ENCODE results near the gene IL4I1.

The IL4I1 gene

DNA sequence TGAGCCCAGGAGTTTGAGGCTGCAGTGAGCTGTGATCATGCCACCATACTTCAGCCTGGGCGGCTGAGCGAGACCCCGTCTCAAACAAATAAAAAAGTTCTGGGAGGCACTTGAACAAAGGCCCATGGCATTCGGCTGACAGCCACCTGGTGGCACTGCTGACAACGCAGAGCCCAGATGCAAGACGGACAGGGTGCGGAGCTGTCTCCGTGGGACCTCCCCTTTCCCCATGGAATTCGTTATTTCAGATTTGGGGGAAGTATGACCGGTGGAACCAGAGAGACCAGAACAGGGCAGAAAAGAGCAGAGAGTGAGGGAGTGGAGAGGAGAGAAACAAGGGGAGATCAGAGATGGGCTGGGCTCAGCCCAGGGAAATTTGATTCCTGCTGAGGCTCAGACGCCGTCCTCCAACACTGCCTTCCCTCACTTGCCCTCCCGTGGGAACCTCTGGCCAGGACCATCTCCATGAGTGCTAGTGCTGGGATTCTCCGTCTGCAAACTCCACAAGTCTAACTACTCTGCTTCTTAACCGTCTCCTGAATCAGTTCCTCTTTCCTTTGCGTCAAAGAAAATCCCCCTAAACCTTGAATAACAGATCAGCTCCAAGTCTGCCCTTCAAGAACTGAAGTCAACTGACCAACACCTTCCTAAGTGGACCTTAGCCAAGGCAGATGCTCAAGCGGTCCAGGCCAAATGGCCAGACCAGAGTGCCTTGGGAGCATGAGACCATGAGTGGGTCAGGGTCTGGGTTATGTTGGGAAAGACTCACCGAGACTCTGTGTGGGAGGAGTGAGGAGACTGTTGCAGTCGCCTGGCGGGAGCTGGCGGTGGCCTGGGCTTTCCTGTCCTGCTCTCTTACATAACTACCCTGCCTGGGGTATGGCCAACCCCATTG lies 20.4 kb upstream of the IL4I1 start:
- H3K36me3 Mint-ChIP-seq (ENCODE audit: low read depth), result peaks cover 97% of the 10 kb centered on the region

DNA sequence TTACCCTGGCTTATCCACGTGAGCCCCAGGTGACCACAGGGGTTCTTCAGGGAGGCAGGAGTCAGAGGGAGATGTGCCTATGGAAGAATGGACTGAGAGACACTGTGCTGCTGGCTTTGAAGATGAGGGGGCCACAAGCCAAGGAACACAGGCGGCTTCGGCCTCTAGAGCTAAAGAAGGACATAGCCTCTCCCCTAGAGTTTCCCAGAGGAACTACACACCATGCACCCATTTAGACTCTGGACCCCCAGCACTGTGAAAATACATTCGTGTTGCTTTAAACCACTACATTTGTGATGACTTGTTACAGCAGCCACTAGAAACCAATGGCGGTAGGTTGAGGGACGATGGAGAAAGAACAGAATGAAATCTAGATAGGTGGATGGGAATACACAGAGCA lies 18.6 kb upstream of the IL4I1 start:
- Mint-ChIP-seq H3K27ac (peak overlapping the region; percentile 57), H3K9me3 (no peaks in the 10 kb centered on the region), H3K4me3 (no peak overlapping the region), H3K27me3 (no peaks in the 10 kb centered on the region), H3K36me3 (ENCODE audit: low read depth) (peaks cover 96% of the 10 kb centered on the region), H3K4me1 (ENCODE audit: low read depth) (peaks cover 70% of the 10 kb centered on the region)
- no peak for DNase-seq

More for the DNA sequence above, 20.4 kb upstream of the IL4I1 start:
- H3K4me1 Mint-ChIP-seq (ENCODE audit: low read depth), result peaks cover 72% of the 10 kb centered on the region
- peak overlapping the region; percentile 32 for H3K27ac Mint-ChIP-seq
- H3K27me3 Mint-ChIP-seq, result no peaks in the 10 kb centered on the region
- H3K9me3 Mint-ChIP-seq, result no peaks in the 10 kb centered on the region
- H3K4me3 Mint-ChIP-seq, result no peak overlapping the region
- DNase-seq, result no peak

DNA sequence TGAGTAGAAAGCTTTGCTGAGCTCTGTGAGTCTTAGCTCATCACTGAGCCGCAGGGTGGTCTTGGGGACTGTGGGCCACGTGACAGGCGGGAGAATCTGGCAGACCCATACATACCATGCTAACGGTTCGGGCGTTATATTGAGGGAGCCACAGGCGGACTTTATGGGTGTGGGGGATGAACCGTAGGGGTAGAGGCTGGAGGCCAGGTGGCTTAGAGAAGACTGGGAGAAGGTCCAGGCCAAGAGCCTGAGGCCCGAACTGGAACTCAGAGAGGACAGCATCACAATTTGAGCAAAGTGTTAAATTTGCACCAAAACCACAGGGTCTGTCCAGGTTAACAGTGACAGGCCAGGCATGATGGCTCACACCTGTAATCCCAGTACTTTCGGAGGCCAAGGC lies 17.0 kb upstream of the IL4I1 start:
- peak overlapping the region; percentile 95 for H3K27ac Mint-ChIP-seq
- no peak overlapping the region for H3K4me3 Mint-ChIP-seq
- H3K9me3 Mint-ChIP-seq, result no peaks in the 10 kb centered on the region

DNA sequence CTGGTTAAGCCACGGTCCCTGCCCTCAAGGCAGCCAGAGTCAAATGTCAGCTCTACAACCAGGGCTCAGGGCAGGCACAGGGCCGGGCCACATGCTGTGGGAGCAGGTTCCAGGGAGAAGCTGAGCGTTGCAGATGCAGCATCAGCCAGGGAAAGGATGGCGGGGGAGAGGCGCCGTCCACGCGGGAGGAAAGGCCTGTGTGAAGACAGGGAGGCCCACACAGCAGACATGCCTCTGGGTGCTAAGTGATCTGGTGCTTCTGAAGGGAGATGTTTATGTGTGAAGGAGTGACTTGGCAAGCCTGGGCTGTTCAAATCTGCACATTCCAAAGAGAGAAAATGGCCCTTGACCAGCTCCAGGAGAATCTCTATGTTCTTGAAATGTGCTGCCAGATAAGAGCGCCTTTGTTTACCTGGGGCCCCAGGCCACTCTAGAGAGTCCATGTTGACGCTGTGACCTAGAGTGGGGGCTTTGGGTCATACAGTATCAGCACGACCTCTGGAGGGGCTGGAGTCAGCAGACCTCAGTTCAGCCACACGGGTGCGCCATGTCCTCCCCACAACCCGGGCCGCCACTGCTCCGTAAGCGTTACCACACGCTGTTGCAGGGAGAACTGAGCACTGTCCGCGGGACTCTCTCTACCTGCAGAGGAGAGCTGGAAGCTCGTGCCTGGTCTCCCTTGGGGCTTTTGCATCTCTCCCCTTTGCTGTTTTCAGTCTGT lies 16.4 kb upstream of the IL4I1 start:
- Mint-ChIP-seq H3K27ac (peak overlapping the region; percentile 95), H3K4me3 (peak overlapping the region; percentile 53)
- DNase-seq, result no peak

More for the DNA sequence above, 17.0 kb upstream of the IL4I1 start:
- H3K4me1 Mint-ChIP-seq (ENCODE audit: low read depth), result peaks cover 67% of the 10 kb centered on the region
- no peak for DNase-seq
- peaks cover 98% of the 10 kb centered on the region for H3K36me3 Mint-ChIP-seq (ENCODE audit: low read depth)
- no peaks in the 10 kb centered on the region for H3K27me3 Mint-ChIP-seq

DNA sequence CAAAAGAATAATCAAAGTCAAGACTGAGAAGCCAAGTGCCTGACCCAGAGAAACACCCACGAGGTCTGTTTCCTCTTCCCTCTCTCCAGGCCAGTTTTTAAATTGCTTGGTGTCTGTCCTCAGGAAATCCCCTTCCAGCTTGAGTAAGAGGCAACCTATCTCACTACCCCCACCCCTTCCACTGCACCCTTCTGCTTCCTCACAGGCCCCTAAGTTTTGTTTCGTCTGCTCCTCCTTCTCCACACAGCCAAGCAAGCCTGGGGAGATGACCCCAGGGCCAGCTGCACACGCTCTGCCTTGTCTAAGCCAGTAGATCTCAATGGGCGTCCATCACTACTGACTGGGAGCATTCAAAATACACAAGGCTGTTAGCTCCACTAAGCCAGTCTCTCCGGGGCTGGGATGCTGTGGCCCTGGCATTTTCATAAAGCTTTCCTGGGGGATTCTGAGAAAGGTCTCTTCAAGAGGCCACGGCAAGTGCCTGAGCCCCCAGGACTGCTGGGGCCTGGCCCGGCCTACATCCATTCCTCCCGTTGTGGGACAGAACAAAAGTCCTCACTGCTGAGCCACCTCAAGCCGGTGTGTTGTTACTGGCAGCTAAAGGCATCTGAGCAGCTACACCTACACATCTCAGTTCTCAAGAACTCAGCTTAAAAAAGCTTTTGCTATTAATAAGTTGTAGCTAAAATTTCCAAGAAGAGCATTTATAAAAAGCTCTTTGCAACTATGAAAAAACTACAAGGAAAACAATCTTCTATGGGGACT lies 14.9 kb upstream of the IL4I1 start:
- Mint-ChIP-seq H3K9me3 (no peaks in the 10 kb centered on the region), H3K4me3 (peak overlapping the region; percentile 53), H3K4me1 (ENCODE audit: low read depth) (peaks cover 73% of the 10 kb centered on the region), H3K27ac (peak overlapping the region; percentile 95), H3K36me3 (ENCODE audit: low read depth) (peaks cover 99% of the 10 kb centered on the region), H3K27me3 (no peaks in the 10 kb centered on the region)
- DNase-seq, result peak; percentile 57

More for the DNA sequence above, 16.4 kb upstream of the IL4I1 start:
- Mint-ChIP-seq H3K36me3 (ENCODE audit: low read depth) (peaks cover 99% of the 10 kb centered on the region), H3K9me3 (no peaks in the 10 kb centered on the region), H3K27me3 (no peaks in the 10 kb centered on the region), H3K4me1 (ENCODE audit: low read depth) (peaks cover 68% of the 10 kb centered on the region)

DNA sequence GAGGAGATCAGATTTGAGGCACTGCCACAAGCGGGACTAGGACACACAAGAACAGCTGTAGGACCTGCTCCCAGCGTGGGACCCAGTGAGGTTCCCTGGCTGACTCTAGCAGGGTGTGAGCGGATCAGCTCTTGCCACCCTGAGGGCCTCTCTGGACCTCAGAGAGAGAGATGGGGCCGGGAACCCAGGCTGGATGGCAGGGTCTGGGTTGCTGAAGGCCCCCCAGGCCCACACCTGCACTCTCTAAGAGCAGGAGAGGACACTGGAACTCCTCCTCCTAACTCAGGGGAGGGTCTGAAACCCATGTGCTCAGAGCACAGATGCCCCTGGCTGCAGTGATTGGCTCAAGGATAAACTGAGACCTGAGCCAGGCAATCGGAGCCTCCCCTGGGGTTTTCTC lies 13.5 kb upstream of the IL4I1 start:
- H3K4me3 Mint-ChIP-seq, result no peak overlapping the region
- H3K9me3 Mint-ChIP-seq, result no peaks in the 10 kb centered on the region
- H3K36me3 Mint-ChIP-seq (ENCODE audit: low read depth), result peaks cover 98% of the 10 kb centered on the region
- H3K27ac Mint-ChIP-seq, result peak overlapping the region; percentile 73
- no peaks in the 10 kb centered on the region for H3K27me3 Mint-ChIP-seq
- peaks cover 69% of the 10 kb centered on the region for H3K4me1 Mint-ChIP-seq (ENCODE audit: low read depth)
- no peak for DNase-seq

DNA sequence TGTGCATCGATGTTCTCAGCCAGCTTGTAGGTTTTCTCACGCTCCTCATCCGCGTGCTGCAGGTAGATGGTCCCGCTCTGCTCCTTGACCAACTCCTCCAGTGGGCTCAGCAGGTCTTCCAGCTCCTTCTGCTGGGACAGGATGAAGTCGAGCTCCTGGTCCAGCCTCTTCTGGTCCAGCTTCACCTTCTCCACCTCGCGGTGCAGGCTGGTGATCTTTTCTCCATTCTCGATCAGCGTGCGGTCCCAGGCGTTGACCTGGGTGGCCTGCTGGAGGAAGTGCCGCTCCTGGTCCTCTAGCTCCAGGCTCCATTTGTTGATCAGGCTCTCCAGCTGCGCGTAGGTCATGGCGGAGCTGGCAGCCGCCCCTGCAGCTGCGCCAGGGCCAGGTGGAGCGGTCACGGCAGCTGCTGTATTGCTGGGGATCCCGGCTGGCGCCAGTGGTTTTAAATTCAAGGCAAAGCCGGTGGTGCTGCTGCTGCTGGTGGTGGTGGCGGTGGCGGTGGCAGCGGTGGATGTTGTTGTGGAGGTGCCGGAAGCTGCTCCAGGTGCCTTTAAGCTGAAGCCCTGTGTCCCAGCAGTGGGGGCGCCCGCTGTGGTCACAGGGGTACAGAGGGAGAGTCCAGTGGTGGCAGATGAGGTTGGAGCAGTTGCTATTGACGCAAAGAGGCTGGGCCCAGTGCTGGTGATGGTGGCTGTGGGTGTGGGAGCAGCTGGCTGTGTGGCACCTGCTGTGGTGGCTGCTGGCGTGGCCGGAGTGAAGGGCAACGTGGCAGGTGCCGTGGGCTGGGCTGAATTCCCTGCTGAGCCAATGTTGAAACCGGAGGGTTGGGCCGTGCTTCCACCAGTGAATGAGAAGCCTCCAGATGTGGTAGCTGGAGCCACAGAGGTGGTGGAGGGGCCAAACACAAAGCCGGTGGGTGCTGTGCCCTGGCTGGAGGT lies 12.1 kb upstream of the IL4I1 start:
- no peaks in the 10 kb centered on the region for H3K9me3 Mint-ChIP-seq
- H3K4me3 Mint-ChIP-seq, result no peak overlapping the region
- peaks cover 84% of the 10 kb centered on the region for H3K36me3 Mint-ChIP-seq (ENCODE audit: low read depth)

DNA sequence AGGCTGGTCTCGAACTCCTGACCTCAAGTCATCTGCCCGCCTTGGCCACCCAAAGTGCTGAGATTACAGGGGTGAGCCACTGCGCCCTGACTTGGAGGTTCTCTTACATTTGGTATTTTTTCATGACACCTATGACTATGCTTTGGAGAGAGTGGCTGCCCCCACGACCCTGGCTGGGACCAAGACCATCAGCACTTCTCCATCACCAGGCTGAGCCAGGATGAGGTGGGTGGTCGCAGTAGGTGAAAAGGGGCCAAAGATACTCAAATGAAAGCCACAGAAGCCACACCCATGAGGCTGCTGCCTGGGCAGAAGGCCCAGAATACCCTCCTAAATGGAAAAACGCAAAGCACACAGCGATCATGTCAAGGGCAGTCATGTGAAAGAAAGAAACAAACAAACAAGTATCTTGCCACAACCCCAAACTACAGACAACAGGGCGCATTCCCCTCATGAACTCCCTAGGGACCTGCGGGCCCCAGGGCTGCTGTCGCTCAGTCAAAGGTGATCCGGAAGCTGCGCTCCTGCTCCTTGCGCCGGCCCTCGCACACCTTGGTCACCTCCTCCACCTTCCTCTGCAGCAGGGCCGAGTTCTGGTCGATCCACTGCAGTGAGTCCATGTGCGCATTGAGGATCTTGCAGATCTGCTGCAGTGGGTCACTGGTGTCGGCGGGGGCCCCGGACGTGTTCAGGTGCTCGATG lies 11.2 kb upstream of the IL4I1 start:
- Mint-ChIP-seq H3K4me3 (no peak overlapping the region), H3K36me3 (ENCODE audit: low read depth) (peaks cover 75% of the 10 kb centered on the region), H3K9me3 (no peaks in the 10 kb centered on the region), H3K27me3 (no peaks in the 10 kb centered on the region), H3K4me1 (ENCODE audit: low read depth) (peaks cover 62% of the 10 kb centered on the region), H3K27ac (peak overlapping the region; percentile 44)
- no peak for DNase-seq

More for the DNA sequence above, 12.1 kb upstream of the IL4I1 start:
- DNase-seq, result no peak
- Mint-ChIP-seq H3K27ac (peak overlapping the region; percentile 44), H3K27me3 (no peaks in the 10 kb centered on the region), H3K4me1 (ENCODE audit: low read depth) (peaks cover 65% of the 10 kb centered on the region)

DNA sequence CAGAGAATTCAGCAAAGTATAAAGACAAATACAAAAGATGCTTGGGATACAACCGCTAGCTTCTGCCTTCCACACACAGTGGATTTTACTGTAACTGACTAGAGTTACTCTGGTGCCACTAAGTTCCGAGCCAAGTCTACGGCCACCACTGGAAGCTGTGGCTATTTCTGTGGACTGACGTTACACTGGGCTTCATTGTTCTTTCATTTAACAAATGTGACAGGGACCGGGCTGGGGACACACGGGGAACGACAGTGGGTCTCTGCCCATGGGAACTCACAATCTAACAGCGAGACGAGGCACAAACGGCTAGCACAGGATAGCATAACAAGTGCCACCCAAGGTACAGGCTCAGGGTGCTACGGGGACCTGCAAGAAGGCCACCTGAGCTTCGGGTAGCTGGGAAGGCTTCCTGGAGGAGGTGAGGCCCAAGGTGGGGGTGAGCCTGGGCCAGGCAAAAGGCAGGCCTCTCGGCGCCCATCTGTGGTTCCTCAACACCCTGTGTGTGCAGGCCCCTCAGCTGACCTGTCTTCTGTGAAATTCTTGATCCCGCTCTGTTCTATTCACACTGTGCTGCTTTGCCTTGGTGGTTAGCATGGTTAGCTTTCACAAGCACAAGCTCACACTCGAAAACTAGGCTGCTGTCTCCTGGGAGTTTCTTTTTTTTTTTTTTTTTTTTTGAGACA lies 10.3 kb upstream of the IL4I1 start:
- no peaks in the 10 kb centered on the region for H3K9me3 Mint-ChIP-seq
- H3K27ac Mint-ChIP-seq, result peak overlapping the region; percentile 29
- no peak overlapping the region for H3K4me3 Mint-ChIP-seq
- H3K27me3 Mint-ChIP-seq, result no peaks in the 10 kb centered on the region
- H3K4me1 Mint-ChIP-seq (ENCODE audit: low read depth), result peaks cover 56% of the 10 kb centered on the region
- H3K36me3 Mint-ChIP-seq (ENCODE audit: low read depth), result peaks cover 67% of the 10 kb centered on the region
- no peak for DNase-seq

DNA sequence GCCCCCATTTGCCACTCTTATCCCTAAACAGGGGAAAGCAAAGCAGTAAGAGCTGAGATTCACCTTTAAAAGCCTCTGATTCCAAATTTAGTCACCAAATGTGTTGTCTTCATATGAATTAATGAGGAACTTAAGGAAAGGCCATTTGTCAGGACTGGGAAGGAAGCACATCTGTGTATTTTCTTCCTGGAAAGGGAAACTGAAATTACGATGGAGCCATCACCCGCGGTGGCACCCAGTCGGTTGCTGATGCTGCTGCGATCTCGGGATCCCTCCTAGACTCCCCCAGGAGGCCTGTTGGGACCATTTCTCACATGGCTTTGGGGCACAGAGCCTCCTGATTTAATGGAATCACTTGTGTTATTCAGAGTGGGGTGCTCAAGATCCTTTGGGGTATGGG lies 7.4 kb upstream of the IL4I1 start:
- H3K36me3 Mint-ChIP-seq (ENCODE audit: low read depth), result peaks cover 38% of the 10 kb centered on the region
- no peaks in the 10 kb centered on the region for H3K27me3 Mint-ChIP-seq
- H3K4me1 Mint-ChIP-seq (ENCODE audit: low read depth), result peaks cover 43% of the 10 kb centered on the region
- no peak for DNase-seq
- H3K27ac Mint-ChIP-seq, result peak overlapping the region; percentile 47
- no peaks in the 10 kb centered on the region for H3K9me3 Mint-ChIP-seq
- no peak overlapping the region for H3K4me3 Mint-ChIP-seq

DNA sequence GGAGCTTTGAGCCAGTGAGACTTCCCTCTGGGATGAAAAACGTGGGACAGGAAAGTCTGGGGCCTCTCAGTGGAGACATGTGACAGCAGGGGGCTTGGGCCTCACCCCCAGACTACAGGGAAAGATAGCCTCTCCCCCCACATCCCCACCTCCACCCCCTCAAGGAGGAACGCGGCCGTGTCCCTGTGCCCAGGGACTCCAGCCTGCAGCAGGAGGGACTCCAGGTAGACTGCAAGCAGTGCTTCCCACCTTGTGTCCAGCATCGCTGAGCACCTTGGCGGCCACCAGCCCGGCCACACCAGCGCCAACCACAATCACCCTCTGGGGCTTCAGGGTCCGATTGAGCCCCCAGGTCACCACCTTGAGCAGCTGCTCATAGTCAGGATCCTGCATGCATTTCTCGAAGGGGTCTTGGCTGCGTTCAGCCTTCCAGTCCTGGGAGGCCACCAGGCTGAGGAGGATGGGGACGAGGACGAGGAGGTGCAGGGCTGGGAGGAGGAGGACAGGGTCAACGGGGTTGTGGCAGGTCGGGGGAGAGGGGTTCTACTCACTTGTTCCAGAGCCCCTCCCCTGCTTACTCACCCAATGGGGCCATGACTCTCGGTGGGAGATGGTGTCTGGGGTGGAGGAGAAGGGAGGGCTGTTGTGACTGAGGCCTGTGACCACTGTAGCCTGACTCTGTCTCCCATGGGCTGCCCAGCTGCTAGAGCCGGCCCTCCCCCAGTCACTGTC lies 955 bp downstream of the IL4I1 start:
- no peak for DNase-seq
- H3K27ac Mint-ChIP-seq, result peak overlapping the region; percentile 97
- H3K36me3 Mint-ChIP-seq (ENCODE audit: low read depth), result peaks cover 19% of the 10 kb centered on the region
- H3K27me3 Mint-ChIP-seq, result no peaks in the 10 kb centered on the region
- H3K4me1 Mint-ChIP-seq (ENCODE audit: low read depth), result peaks cover 65% of the 10 kb centered on the region
- H3K4me3 Mint-ChIP-seq, result peak overlapping the region; percentile 80
- H3K9me3 Mint-ChIP-seq, result no peaks in the 10 kb centered on the region

DNA sequence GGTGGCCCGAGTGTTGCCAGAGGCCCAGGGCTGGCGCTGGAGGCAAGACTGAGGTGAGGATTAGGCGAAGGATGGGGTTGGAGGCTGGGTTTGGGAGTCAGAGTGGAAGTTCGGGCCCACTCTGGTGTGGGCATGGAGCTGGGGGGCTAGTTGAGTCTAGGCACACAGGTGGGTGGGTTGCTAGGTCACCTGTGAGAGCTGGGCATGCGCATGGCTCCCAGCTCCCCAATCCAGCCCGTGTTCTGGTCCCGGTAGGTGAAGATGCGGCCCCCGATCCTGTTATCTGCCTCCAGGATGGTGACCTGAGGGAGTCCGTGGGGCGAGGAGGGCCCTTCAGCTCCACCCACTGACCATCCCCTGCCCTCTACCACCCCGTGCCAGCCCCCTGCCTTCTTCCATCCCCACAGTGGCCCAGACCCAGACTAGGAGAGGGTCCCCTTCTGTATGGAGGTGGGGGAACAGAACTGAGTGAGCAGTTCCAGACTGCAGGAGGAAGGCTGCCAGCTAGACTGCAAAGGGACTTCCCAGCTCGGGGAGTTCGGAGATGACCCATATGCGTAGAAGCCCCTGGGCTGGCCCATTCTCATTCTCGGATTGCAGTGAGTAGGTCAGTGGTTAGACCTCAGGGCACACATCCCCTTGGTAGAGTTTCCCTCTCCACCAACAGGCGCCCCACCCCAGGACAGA lies 1.7 kb downstream of the IL4I1 start:
- Mint-ChIP-seq H3K4me3 (peak overlapping the region; percentile 80), H3K4me1 (ENCODE audit: low read depth) (peaks cover 67% of the 10 kb centered on the region), H3K27me3 (no peaks in the 10 kb centered on the region), H3K9me3 (no peaks in the 10 kb centered on the region), H3K27ac (peak overlapping the region; percentile 97), H3K36me3 (ENCODE audit: low read depth) (peaks cover 22% of the 10 kb centered on the region)
- peak; percentile 63 for DNase-seq

All from activated T-cell treated with anti-CD3 and anti-CD28 coated beads, Interleukin-2, amount 50 U/mL, for 24 hours (primary cell).